ENCODE results near the gene ARHGEF2. TPM values are rescaled to one million over a fixed set of nuclear protein-coding genes. Genes with fewer than 3 reads are reported as not detected.
A peak's percentile ranks its signal among the peaks of the same experiment; 100 is the strongest.

ARHGEF2 gene
- total and polyA plus RNA-seq, 2 donors (not counting 1 experiment from before 2014, with no cell fraction given) = 241 to 245 TPM

DNA sequence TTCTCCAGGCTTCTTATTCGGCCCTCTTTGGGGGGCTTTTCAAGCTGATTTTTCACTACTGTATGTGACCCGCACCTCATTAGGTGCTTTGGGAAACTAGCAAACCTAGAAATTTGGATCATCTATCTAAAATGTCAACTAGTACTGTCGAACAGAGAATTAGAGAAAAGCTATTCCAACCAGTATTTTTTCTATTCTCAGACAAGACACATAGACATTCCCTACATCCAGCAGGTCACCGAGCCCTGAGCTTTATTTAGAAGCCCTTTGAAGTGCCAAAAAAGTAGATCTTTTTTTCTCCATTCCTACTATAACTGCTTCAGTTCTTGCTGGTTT is 42.7 kb upstream of the ARHGEF2 start:
- Histone ChIP-seq H3K4me1 (ENCODE audit: control insufficient read depth in 2 of 2, insufficient read depth in 2 of 2, low read length in 2 of 2) (peaks cover 9 to 17% of the 10 kb centered on the region in 2 donors), H3K27ac (ENCODE audit: low read length in 2 of 2) (peak overlapping the region; percentile 4 to 68), H2AFZ (ENCODE audit: insufficient read depth, low read depth, low read length, poor library complexity, severe bottlenecking) (peak overlapping the region; percentile 87), H3K9ac (ENCODE audit: low read length) (peak overlapping the region; percentile 75), H3K4me3 (ENCODE audit: control extremely low read depth in 1 of 5, extremely low read depth in 1 of 5, insufficient read depth in 1 of 5, low read depth in 2 of 5, low read length in 4 of 5) (peak overlapping the region; percentile 71 to 87 (median 81)), H3K79me2 (ENCODE audit: control insufficient read depth, insufficient read depth, low read length) (peaks cover 42% of the 10 kb centered on the region), H3K9me3 (ENCODE audit: control extremely low read depth in 1 of 3, control insufficient read depth in 2 of 3, insufficient read depth in 1 of 3, low read length in 2 of 3) (no peaks in the 10 kb centered on the region), H3K27me3 (replicated peaks in 1 of 4; ENCODE audit: control extremely low read depth in 1 of 4, control insufficient read depth in 3 of 4, insufficient read depth in 4 of 4, low read length in 3 of 4) (peaks cover 0 to 6% (median 0%) of the 10 kb centered on the region in 4 experiments), H3K36me3 (replicated peaks in 1 of 2; ENCODE audit: control extremely low read depth in 1 of 2, control insufficient read depth in 1 of 2, extremely low read depth in 1 of 2, insufficient read depth in 2 of 2, low read length in 1 of 2) (peaks cover 2 to 24% of the 10 kb centered on the region in 2 experiments), H4K20me1 (ENCODE audit: control insufficient read depth, insufficient read depth, low read length, poor library complexity, severe bottlenecking) (peaks cover 6% of the 10 kb centered on the region), H3K4me2 (replicated peaks; ENCODE audit: low read depth, low read length, poor library complexity, severe bottlenecking) (peak overlapping the region; percentile 83)
- peak overlapping the region; percentile 99 for H3K4me3 Mint-ChIP-seq
- ChIA-PET CTCF (interaction anchor here (0.6 to 1.9 kb wide), 5 partner anchors 31 to 770 kb away, joined by 3 to 7 read pairs (median 3); no protein-coding TSS in a partner anchor), POLR2A (no interaction called here)
- DNase-seq (no peak), ATAC-seq (ENCODE audit: low read depth) (no peak)
- intact Hi-C loops (cut with micrococcal nuclease) = loop anchor here (1.0 to 2.0 kb wide), 3 partner anchors 33 to 164 kb away; partner anchors contain the start of genes GON4L, LAMTOR2 and MEX3A
- H3K9me3 Mint-ChIP-seq (ENCODE audit: insufficient read depth) = no peaks in the 10 kb centered on the region
- H3K4me1 Mint-ChIP-seq = peaks cover 24% of the 10 kb centered on the region
- H3K27me3 Mint-ChIP-seq = peaks cover 6% of the 10 kb centered on the region
- TF ChIP-seq, protein P1, sequence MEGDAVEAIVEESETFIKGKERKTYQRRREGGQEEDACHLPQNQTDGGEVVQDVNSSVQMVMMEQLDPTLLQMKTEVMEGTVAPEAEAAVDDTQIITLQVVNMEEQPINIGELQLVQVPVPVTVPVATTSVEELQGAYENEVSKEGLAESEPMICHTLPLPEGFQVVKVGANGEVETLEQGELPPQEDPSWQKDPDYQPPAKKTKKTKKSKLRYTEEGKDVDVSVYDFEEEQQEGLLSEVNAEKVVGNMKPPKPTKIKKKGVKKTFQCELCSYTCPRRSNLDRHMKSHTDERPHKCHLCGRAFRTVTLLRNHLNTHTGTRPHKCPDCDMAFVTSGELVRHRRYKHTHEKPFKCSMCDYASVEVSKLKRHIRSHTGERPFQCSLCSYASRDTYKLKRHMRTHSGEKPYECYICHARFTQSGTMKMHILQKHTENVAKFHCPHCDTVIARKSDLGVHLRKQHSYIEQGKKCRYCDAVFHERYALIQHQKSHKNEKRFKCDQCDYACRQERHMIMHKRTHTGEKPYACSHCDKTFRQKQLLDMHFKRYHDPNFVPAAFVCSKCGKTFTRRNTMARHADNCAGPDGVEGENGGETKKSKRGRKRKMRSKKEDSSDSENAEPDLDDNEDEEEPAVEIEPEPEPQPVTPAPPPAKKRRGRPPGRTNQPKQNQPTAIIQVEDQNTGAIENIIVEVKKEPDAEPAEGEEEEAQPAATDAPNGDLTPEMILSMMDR (IDR thresholded peaks at IDR 0.05) = no peak
- no peak for TF ChIP-seq EZH2 (IDR thresholded peaks at IDR 0.05; ENCODE audit: borderline replicate concordance, insufficient read depth, low read depth, low read length, poor library complexity, severe bottlenecking)
- peak overlapping the region; percentile 90 for H3K27ac Mint-ChIP-seq
- 8% methylated on average over 2 of the region's 4 CpGs for WGBS (ENCODE audit: insufficient coverage)
